Right cardiac atrium (tissue), 5 donors: ENCODE data around the gene EPC1. TPM values are rescaled to one million over a fixed set of nuclear protein-coding genes. Genes with fewer than 3 reads are reported as not detected.

ENCODE experiments used
- ATAC-seq, 2 donors: fragments of 200-7000 bp; cut with Tn5 transposase; one replicate each; pipeline versions ENCODE4 v1.8.0 to v1.9.1; 2020; ENCODE audit warnings: moderate library complexity in 2 of 2, mild to moderate bottlenecking in 1 of 2
- DNase-seq, 3 donors: peaks; one replicate each; pipeline ENCODE4 v3.0.0-alpha.2; 2020
- H3K27ac ChIP-seq: one replicate; pipeline ENCODE4 v1.5.1; 2013; ENCODE audit warnings: mild to moderate bottlenecking, low read length, control low read depth, moderate library complexity
- H3K27me3 ChIP-seq: one replicate; pipeline ENCODE4 v1.6.1; 2013; ENCODE audit not compliant: control insufficient read depth, insufficient read depth
- H3K4me1 ChIP-seq: one replicate; pipeline ENCODE4 v1.6.1; 2013; ENCODE audit warnings: low read length; ENCODE audit not compliant: control insufficient read depth, insufficient read depth
- H3K4me3 ChIP-seq: one replicate; pipeline ENCODE4 v1.5.1; 2013; ENCODE audit warnings: low read length, control low read depth
- H3K9me3 ChIP-seq: one replicate; pipeline ENCODE4 v1.6.1; 2013; ENCODE audit warnings: low read length; ENCODE audit not compliant: control insufficient read depth
- WGBS: extraction: QIAGEN DNeasy Blood & Tissue Kit; methylation state at CpG from one replicate; pipeline ENCODE4 v1.1.7; 2013; 5-methylcytosine and 5-hydroxymethylcytosine counted together
- intact Hi-C, 4 donors: fragments of 100-400 bp; cut with DNase I; formaldehyde crosslinking; loops; one replicate each; pipeline versions ENCODE4 v1.11.0 to v1.14.0; 2022 to 2023
- polyA plus RNA-seq: library from polyadenylated mRNA; stranded (reverse); fragments of 200-250 nt; gene quantifications from one replicate; pipeline ENCODE4 v1.2.3, GENCODE V29; 2013
- total RNA-seq, 4 donors: library from RNA; stranded (reverse); fragmentation: NEBNext Ultra II Directional; extraction: Animal tissue kit (Norgen Biotek cat#: 25700); gene quantifications; one replicate each; pipeline ENCODE4 v1.2.1, GENCODE V29; 2021
- donor health status: healthy with polysubstance abuse.
- donor health status: DM: no; HTN: yes; CAD: no.
- donor health status: DM: no; HTN: no; CAD: no.
- donor health status: DM: no; HTN: yes; CAD: no; lungs with severe emphysema.
- donor health status: DM: yes; HTN: yes; CAD: no.

Gene EPC1
- total and polyA plus RNA-seq, 5 donors = 11.5 to 24.6 (median 23.1) TPM

GRCh38 chr10:32332299-32332750 is 14.6 kb downstream of the EPC1 start:
- Histone ChIP-seq H3K4me1 (peaks cover 33% of the 10 kb centered on the region), H3K9me3 (no peaks in the 10 kb centered on the region), H3K4me3 (no peak overlapping the region), H3K27me3 (no peaks in the 10 kb centered on the region), H3K27ac (no peak overlapping the region)
- intact Hi-C loops = no loop called here
- 27% methylated on average over 3 of the region's 3 CpGs for WGBS
- ATAC-seq (peak; percentile 58 to 64), DNase-seq (peak in 1 of 3 donors; percentile 39)

- H3K9me3 ChIP-seq = no peaks in the 10 kb centered on the region
- DNase-seq = no peak
- no peak overlapping the region for H3K27ac ChIP-seq
- peaks cover 29% of the 10 kb centered on the region for H3K4me1 ChIP-seq
- no peaks in the 10 kb centered on the region for H3K27me3 ChIP-seq
- intact Hi-C loops = no loop called here
- ATAC-seq = no peak
- H3K4me3 ChIP-seq = no peak overlapping the region
Measured at GRCh38 chr10:32331606-32332005, 15.4 kb downstream of the EPC1 start.

GRCh38 chr10:32330214-32330613 is 16.7 kb downstream of the EPC1 start:
- Histone ChIP-seq H3K4me1 (peaks cover 26% of the 10 kb centered on the region), H3K4me3 (no peak overlapping the region), H3K27me3 (no peaks in the 10 kb centered on the region), H3K9me3 (no peaks in the 10 kb centered on the region), H3K27ac (no peak overlapping the region)
- DNase-seq (no peak), ATAC-seq (no peak)
- intact Hi-C loops = no loop called here
- 44% methylated on average over 2 of the region's 2 CpGs for WGBS

GRCh38 chr10:32329061-32329460 is 17.9 kb downstream of the EPC1 start:
- DNase-seq = no peak
- Histone ChIP-seq H3K9me3 (no peaks in the 10 kb centered on the region), H3K4me3 (no peak overlapping the region), H3K27ac (no peak overlapping the region), H3K27me3 (no peaks in the 10 kb centered on the region), H3K4me1 (peaks cover 22% of the 10 kb centered on the region)
- intact Hi-C loops = no loop called here
- 47% methylated on average over 1 of the region's 1 CpG for WGBS
- ATAC-seq = peak; percentile 46 to 56

GRCh38 chr10:32328499-32328898 is 18.5 kb downstream of the EPC1 start:
- Histone ChIP-seq H3K4me3 (no peak overlapping the region), H3K27ac (no peak overlapping the region), H3K4me1 (peaks cover 19% of the 10 kb centered on the region), H3K9me3 (no peaks in the 10 kb centered on the region), H3K27me3 (no peaks in the 10 kb centered on the region)
- WGBS = 33% methylated on average over 3 of the region's 3 CpGs
- ATAC-seq (peak; percentile 47 to 64), DNase-seq (no peak)
- intact Hi-C loops = no loop called here

- H3K27ac ChIP-seq = no peak overlapping the region
- H3K9me3 ChIP-seq = no peaks in the 10 kb centered on the region
- WGBS = 38% methylated on average over 1 of the region's 1 CpG
- DNase-seq (no peak), ATAC-seq (no peak)
- H3K27me3 ChIP-seq = no peaks in the 10 kb centered on the region
- no peak overlapping the region for H3K4me3 ChIP-seq
- intact Hi-C loops = no loop called here
- peaks cover 17% of the 10 kb centered on the region for H3K4me1 ChIP-seq
Measured at GRCh38 chr10:32327364-32327691, 19.6 kb downstream of the EPC1 start.

GRCh38 chr10:32326680-32327363 is 20.1 kb downstream of the EPC1 start:
- 60% methylated on average over 4 of the region's 4 CpGs for WGBS
- Histone ChIP-seq H3K4me1 (peaks cover 13% of the 10 kb centered on the region), H3K4me3 (no peak overlapping the region), H3K9me3 (no peaks in the 10 kb centered on the region), H3K27ac (no peak overlapping the region), H3K27me3 (no peaks in the 10 kb centered on the region)
- DNase-seq (no peak), ATAC-seq (no peak)
- intact Hi-C loops = no loop called here

GRCh38 chr10:32326119-32326518 is 20.8 kb downstream of the EPC1 start:
- 58% methylated on average over 4 of the region's 4 CpGs for WGBS
- DNase-seq (no peak), ATAC-seq (no peak)
- intact Hi-C loops = no loop called here
- no peaks in the 10 kb centered on the region for H3K27me3 ChIP-seq
- no peaks in the 10 kb centered on the region for H3K9me3 ChIP-seq
- no peak overlapping the region for H3K27ac ChIP-seq
- H3K4me1 ChIP-seq = peaks cover 13% of the 10 kb centered on the region
- H3K4me3 ChIP-seq = no peak overlapping the region

- no peak overlapping the region for H3K4me3 ChIP-seq
- no peak overlapping the region for H3K27ac ChIP-seq
- intact Hi-C loops = no loop called here
- peaks cover 15% of the 10 kb centered on the region for H3K4me1 ChIP-seq
- no peaks in the 10 kb centered on the region for H3K27me3 ChIP-seq
- no peak for DNase-seq
- H3K9me3 ChIP-seq = no peaks in the 10 kb centered on the region
- ATAC-seq = no peak
- WGBS = 76% methylated on average over 2 of the region's 2 CpGs
Measured at GRCh38 chr10:32323051-32323450, 23.9 kb downstream of the EPC1 start.

GRCh38 chr10:32321016-32321631 is 25.8 kb downstream of the EPC1 start:
- WGBS = 96% methylated on average over 4 of the region's 4 CpGs
- Histone ChIP-seq H3K4me1 (peaks cover 16% of the 10 kb centered on the region), H3K4me3 (no peak overlapping the region), H3K9me3 (no peaks in the 10 kb centered on the region), H3K27me3 (no peaks in the 10 kb centered on the region), H3K27ac (no peak overlapping the region)
- intact Hi-C loops = no loop called here
- no peak for DNase-seq
- ATAC-seq = no peak

GRCh38 chr10:32318476-32318896 is 28.5 kb downstream of the EPC1 start:
- H3K4me3 ChIP-seq = no peak overlapping the region
- ATAC-seq (peak in 1 of 2 donors; percentile 53), DNase-seq (no peak)
- no peaks in the 10 kb centered on the region for H3K27me3 ChIP-seq
- intact Hi-C loops = no loop called here
- no peaks in the 10 kb centered on the region for H3K9me3 ChIP-seq
- no peak overlapping the region for H3K27ac ChIP-seq
- H3K4me1 ChIP-seq = peaks cover 14% of the 10 kb centered on the region
- 66% methylated on average over 4 of the region's 4 CpGs for WGBS
